HL-60 (cell line): ENCODE results near the gene VTI1A.

Experiments
- DNase-seq, 2 experiments: peaks; one replicate each; pipeline ENCODE4 v3.0.0-alpha.2; 2010 to 2020; ENCODE audit warnings: low read depth in 1 of 2, low spot score in 1 of 2
- H3K27ac ChIP-seq: fragments of 250-450 bp; sonication (Bioruptor Pico); replicated peaks from 2 replicates; pipeline ENCODE4 v1.5.1; 2020; ENCODE audit warnings: mild to moderate bottlenecking, moderate library complexity
- H3K27me3 ChIP-seq: fragments of 250-450 bp; sonication (Bioruptor Pico); 2 replicates; pipeline ENCODE4 v1.5.1; 2021; ENCODE audit warnings: mild to moderate bottlenecking, moderate library complexity; ENCODE audit not compliant: insufficient read depth, poor library complexity, severe bottlenecking
- H3K4me3 ChIP-seq: replicated peaks from 2 replicates; pipeline ENCODE4 v1.5.1; 2011; ENCODE audit warnings: mild to moderate bottlenecking, control low read depth, low read length; ENCODE audit not compliant: insufficient read depth
- CTCF ChIP-seq: IDR thresholded peaks from one replicate; pipeline ENCODE4 v1.5.1; 2011; ENCODE audit warnings: low read length, control low read depth, inconsistent platforms; ENCODE audit not compliant: insufficient read depth
- GABPA ChIP-seq: IDR thresholded peaks from 2 replicates; pipeline ENCODE4 v1.6.1; 2012; ENCODE audit warnings: low read depth
- POLR2AphosphoS5 ChIP-seq: IDR thresholded peaks from 2 replicates; pipeline ENCODE4 v1.6.1; 2012; ENCODE audit warnings: low read depth
- REST ChIP-seq: IDR thresholded peaks from 2 replicates; pipeline ENCODE4 v1.6.1; 2012; ENCODE audit warnings: low read depth; ENCODE audit not compliant: insufficient replicate concordance
- SPI1 ChIP-seq: IDR thresholded peaks from 2 replicates; pipeline ENCODE4 v1.6.1; 2012; ENCODE audit warnings: low read depth, mild to moderate bottlenecking, borderline replicate concordance

Gene VTI1A

GRCh38 chr10:112637901-112638300 is 190.9 kb downstream of the VTI1A start:
- H3K4me3 ChIP-seq, result no peak overlapping the region
- no peak for DNase-seq
- TF ChIP-seq SPI1 (no peak), CTCF (no peak), REST (no peak), GABPA (no peak), POLR2AphosphoS5 (no peak)
- H3K27me3 ChIP-seq, result no peaks in the 10 kb centered on the region
- H3K27ac ChIP-seq, result no peak overlapping the region

GRCh38 chr10:112639298-112639697 is 192.3 kb downstream of the VTI1A start:
- Histone ChIP-seq H3K27me3 (no peaks in the 10 kb centered on the region), H3K27ac (no peak overlapping the region), H3K4me3 (no peak overlapping the region)
- no peak for DNase-seq
- TF ChIP-seq POLR2AphosphoS5 (no peak), GABPA (no peak), REST (no peak), CTCF (no peak), SPI1 (no peak)

- Histone ChIP-seq H3K4me3 (no peak overlapping the region), H3K27me3 (no peaks in the 10 kb centered on the region), H3K27ac (no peak overlapping the region)
- no peak for DNase-seq
- TF ChIP-seq SPI1 (no peak), GABPA (no peak), CTCF (no peak), REST (no peak), POLR2AphosphoS5 (no peak)
Measured at GRCh38 chr10:112640638-112641037, 193.6 kb downstream of the VTI1A start.
